GM21529 (cell line): Measurements from ENCODE around the gene DPY19L1.
"Not testable (repeated sequence)": the region's sequence is repeated elsewhere in the genome, so short reads cannot be mapped to it uniquely, and the experiment has no call there.

Source experiments
- ATAC-seq: cut with Tn5 transposase; IDR thresholded peaks from one replicate; pipeline ENCODE4 v1.9.1; 2021; ENCODE audit not compliant: unreplicated experiment

The DPY19L1 gene

DNA sequence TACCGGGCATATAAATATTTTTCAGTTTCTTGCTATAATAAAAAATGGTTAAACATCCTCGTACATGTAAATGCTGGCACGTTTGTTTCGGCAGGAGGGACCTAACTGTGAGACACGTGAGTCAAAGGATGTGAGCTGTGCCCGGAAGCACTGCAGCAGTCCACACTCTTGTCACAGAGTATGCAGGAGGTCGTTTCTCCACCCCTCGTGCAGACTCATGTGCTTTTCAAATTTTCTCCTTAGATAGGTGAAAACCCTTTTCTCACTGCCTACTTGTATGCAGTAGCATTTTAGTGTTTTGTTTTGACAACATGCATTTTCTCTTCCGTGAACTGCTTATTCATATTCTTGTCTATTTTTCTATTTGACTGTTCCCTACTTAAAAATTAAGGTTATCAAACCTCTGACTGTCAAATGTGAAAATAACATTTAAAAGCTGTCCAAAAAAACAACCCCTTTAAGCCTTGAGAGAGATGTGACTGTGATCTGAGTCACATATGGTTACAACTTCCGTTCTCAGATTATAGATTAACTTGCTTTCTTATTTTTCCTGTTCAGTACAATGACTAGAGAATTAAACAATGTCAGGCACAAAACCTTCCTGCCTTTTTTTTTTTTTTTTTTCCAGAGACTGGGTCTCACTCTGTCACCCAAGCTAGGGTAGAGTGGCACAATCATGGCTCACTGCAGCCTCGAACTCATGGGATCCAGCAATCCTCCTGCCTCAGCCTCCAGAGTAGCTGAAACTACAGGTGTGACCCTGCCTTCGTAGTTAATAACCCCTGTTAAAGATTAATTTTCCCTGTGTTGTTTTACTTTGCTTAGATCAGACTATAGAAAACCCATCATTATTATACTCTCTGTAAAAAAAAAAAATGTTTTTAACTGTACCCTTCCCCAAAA, 45.1 kb downstream of the DPY19L1 start:
- ATAC-seq: peak; percentile 79

DNA sequence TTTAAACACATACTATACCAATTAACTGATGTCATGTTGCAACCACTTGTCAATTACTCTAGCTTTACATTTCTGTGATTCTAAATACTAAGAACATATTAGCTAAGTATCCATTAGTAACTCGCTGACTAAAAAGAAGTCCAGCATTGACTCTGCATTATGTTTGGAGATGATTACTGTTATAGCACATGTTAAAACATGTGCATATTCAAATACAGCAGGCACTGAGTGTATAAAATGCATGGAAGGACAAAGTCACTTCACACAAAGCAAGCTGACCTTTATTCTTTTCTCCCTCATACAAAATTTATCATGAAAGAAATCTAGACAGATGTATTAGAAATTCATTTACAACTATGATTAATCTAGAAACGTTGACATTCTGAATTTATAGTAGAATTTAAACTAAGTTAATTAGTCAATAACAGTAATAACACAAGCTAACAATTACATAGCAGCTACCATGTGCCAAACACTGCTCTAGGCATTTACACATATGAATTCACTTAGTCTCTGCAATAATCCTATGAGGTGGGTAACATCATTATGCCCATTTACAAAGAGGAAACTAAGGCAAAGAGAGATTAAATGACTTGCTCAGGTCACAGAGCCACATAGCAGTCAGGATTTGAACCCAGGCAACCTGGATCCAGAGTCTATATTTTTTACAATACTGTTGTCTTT, 48.7 kb downstream of the DPY19L1 start:
- not testable (repeated sequence) for ATAC-seq

DNA sequence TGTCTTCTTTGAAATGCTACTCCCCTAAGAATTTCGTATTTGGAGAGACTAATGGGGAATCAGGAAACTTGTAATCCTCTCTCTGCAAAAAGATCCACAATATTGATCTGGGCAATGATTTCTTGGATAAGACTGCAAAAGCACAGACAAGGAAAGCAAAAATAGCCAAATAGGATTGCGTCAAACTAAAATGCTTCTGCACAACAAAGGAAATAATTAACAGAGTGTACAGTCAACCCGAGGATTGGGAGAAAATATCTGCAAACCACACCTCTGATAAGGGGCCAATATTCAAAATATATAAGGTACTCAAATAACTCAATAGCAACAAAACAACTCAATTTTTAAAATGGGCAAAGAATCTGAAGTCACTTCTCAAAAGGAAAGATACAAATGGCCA, 52.1 kb downstream of the DPY19L1 start:
- not testable (repeated sequence) for ATAC-seq

DNA sequence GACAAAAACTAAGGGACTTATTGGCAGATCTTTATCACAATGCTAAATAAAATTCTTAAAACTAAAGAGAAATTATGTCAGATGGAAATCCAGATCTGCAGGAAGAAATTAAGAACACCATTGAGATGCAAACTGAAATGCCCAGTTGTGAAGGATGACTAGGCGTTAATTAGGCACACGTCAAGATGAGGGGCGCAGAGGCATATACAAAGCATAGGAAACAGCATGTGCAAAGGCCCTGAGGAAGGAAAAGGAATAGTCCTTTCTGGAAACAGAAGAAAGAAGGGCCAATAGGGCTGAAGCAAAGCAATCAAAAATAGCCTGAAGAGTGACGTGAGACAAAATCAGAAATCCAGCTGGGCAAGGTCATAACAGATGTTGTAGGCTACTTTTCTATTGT, 53.1 kb downstream of the DPY19L1 start:
- ATAC-seq: not testable (repeated sequence)

DNA sequence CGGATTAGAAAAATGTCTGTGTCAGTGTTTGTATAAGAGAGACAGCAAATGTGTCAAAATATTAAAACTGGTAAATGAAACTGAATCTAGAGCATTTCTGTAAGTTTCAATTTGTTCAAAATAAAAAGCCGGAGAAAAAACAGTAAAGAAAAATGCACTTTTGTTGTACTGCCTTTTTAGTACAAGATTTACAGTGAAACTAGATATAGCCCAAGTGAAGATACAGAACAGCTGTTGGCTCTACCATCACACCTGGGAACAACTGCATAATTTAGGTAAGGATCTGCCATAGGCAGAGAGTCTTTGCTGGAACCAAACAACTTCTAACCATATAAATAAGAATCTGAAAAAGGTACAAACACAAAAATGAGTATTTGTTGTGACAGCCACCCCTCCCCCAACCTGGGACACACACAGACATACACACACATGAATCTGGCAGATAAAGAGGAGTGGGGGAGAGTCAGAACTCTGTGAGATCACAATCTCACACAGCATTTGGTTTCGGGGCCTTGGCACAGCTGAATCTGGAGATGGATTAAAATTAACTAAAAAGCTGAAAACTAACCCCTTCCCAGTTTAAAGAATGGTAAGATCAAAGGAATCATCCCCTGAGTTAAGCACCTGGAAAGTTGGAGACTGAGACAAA, 54.8 kb downstream of the DPY19L1 start:
- ATAC-seq: peak; percentile 68

DNA sequence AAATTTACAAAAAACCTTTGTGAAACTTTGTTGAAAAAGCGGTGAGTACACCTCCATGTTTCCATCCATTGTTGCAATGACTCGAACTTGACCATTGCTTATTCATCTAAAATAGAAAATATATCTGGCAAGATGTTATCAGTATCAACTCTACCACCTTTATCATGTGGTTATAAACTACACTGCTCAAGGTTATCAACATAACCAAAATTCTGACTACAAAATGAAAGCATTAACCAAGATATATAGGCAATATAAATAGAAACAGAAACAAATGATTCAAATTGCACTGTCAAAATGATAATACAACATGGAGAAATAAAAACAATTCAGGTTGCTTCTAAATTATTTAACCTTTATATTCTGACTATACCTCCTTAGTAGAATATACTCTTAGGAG, 58.2 kb downstream of the DPY19L1 start:
- not testable (repeated sequence) for ATAC-seq

DNA sequence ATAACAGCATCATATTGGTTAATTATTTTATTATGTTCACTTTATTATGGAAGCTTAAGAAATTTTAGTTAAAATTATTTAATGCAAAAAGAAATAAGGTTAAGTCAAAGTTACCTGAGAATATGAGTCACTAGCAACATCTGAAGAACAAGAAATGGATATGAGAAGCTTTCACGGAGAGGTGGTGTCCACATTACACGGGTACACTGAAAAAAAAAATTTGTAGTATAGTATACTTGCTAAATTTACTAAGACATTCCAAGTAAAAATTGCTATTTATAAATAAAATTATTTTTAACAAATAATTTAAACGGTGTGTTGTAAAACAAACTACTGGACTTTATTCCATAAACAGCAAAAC, 63.9 kb downstream of the DPY19L1 start:
- ATAC-seq: no peak

DNA sequence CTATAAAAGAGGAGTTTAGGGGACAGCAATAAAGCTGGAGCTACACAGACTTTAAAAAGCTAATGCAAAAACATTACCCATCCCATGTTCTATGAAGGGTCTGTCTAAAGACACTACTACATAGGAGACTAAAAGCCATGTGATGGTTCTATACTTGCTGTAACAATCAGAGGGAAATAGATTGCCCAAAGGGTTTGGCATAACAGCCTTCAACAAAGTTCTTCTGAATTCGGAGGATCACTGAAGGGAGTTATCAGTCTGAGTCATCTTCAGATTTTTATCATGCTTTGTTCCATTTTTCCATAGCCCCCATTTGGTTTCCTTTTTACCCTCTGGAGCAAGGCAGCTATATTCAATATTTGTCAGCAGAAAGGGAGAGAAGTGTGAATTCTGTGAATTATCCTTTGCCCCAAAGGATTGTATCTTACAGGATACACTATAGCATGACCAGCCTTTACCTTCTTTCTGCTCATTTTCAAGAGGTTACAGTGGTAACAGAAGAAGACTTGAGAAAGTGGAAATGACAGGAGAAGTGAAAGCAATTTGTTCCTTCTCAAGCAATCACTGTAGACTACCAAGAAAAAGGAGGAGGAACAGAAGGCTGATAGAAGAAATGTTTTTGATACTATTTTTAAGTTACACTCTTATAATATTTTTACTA, 64.4 kb downstream of the DPY19L1 start:
- ATAC-seq: peak; percentile 86

DNA sequence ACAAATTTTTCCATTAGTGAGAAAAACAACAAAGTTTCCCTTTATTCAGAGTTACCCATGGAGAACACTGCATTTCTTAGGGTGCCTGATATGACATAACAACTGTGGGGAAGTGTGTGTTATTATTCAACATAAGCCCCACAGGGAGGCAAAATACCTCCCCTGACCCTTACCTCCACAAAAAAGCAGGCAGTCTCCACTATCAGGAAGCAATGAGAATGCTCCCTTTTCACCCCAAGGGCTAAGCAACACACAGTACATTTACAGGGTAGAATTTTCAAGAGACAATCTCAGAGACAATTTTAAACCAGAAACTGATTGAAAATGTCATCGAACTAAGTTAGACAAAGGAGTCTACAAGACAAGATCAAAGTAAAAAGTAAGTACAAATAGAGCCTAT, 69.5 kb downstream of the DPY19L1 start:
- ATAC-seq: not testable (repeated sequence)

DNA sequence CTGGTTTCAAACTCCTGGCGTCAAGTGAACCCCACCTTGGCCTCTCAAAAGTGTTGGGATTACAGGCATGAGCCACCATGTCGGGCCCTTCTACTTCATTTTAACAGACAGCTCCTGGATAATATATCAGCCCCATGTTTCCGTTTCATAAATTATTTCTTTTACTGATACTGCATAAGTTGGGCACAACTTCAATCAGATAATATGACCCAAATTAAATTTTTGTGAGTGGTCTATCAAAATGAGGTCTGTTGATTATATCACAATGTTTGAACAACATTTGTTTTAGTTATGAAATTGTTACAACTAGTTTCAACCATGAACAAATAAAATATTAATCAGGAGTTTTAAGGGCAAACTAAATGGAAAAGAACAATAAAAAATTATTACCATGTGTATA, 70.8 kb downstream of the DPY19L1 start:
- not testable (repeated sequence) for ATAC-seq

DNA sequence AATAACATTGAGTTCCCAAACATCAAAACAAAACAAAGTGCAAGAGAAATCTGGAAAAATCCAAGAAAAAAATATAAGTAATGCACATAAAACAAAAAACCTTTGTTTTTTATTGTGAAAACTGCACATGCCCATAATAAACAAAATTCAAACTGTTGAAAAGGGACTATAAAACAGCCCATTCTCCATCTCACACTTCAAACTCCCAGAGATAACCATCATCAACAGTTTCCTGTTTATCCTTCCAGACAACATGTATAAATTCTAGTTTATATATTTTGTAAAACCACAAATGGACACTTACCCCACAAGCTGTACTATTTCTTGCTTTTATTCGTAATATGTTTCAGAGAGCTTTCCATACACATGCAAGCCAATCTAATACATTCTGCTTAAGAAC, 79.3 kb downstream of the DPY19L1 start:
- ATAC-seq: no peak

DNA sequence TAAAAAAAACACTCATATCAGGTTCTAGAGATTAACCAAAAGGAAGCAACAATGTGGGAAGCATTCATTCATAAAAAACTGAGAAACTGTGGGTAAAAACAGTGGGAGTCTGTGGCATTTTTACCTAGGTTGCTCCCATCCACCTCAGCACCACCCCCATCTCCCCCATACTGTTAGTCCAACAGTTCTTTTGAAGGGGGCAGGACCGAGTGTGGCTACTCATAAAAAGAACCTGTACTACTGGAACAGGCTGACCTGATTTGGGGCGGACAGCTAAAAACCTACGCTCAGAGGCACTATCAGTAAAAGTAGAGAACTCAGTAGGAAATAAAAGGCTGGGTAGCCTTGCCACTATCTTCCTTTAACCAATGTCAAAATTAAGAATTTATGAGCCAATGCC, 84.5 kb downstream of the DPY19L1 start:
- no peak for ATAC-seq

DNA sequence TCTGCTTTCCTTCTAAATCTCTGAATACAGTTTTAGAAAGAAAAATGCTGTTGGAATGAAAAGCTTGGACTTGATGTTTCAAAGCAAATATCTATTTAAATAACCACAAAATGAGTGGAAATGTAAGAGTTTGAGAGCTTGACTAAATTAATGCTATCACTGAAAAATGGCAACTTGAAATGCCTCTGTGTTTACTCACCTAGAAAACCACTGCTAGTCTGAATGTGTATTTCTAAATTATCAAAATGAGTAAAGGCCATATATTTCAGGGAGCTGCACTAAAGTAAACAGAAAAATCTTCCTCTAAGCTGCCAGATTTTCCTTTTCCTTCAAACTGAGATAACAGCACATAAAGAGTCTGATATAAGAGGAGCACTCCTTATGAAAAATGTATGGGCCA, 87.9 kb downstream of the DPY19L1 start:
- ATAC-seq: no peak

DNA sequence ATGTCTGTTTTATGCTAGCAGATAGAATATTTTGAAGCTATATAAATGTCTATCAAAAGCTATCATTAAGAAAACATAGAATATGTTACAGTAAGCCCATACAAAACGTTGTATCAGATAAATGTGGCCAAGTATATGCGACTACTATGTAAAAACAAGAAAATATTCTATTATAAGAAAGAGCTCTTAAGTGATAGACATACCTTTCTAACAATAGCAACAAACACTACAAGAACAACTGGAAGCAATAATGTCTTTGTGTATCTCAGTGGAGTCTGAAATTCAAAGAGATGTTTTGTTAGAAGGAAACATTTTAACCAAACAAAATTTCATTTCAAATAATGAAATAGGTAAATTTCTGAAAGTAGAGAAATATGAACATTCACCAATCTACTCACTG, 89.9 kb downstream of the DPY19L1 start:
- not testable (repeated sequence) for ATAC-seq

DNA sequence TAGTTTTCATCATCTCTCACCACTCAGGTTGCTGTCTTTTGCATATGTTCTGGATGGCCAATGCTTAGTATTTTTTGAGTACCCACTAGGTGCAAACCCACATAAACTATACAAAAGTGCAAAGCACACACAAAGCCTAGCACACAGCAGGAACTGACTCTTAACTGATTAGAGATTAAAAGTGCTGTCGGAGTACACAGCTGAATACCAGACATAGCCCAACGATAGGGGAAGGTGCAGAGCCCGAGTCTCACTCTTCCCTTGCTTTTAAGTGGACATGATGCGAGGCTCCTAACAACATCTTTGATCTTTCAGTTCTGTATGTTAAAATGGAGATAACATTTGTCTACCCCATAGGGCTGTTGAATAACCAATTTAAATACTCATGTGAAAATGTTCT, 90.8 kb downstream of the DPY19L1 start:
- no peak for ATAC-seq

DNA sequence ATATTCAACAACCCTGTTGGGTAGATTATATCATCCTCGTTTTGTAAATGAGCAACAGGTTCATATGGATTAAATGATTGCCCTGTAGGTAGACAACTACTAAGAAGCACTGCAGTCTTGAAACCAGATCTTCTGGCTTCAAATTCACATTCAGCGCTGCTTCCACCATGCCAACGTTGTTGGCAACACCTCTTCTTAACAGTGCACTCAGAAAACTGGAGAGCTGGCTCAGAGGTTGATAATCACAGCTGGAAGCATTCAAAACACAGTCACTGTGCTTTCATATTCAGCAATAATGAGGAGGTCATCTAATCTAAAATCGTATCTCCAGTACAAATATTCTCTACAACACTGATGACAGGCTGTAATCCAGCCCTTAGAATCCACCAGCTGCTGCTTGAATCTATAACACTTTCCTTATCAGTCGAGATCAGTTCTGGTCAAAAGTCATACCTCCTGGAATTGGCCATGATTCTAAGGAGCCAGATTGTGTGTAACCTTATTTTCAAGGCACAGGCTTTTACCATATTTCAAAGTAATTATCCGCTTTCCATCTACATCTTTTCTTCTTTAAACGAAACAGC, 91.3 kb downstream of the DPY19L1 start:
- ATAC-seq: not testable (repeated sequence)

DNA sequence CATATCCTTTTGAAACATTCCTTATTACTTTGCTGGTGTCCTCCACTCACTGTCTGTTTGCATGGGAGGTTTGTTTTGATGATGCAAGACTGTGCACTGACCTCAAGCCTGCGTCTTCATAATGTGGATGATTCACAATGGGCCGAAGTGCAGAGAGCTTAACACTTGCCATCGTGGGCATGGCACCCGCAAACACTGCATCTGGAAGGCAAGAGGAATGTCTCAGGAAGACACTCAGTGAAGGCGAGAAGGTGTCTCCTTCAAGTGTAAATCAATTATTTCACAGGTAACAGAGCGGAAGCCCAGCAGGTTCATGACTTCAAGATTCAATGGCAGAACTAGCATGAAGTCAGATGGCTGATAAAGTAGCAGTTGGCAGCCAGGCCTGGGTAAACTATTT, 98.1 kb downstream of the DPY19L1 start:
- ATAC-seq: no peak

DNA sequence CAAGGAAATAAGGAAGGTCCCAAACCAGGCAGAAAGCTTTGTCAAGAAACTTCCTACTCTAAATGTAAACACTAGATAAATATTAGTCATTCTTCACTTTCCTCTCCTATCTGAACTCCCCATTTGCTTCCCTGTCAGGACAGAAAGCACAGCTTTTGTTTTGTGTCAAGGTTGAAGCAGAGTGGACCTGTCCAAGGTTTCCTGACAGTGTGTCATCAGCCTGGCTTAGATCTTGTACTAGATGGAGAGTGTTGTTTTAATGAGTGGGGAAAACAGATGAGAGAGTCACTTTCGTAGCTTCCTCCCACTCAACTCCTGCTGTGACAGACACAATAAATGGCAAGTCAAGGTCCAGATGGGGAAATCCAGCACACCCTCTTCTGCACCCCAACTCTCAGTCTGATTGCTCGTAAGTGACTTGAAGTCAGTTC, 101.5 kb downstream of the DPY19L1 start:
- ATAC-seq: peak; percentile 67

DNA sequence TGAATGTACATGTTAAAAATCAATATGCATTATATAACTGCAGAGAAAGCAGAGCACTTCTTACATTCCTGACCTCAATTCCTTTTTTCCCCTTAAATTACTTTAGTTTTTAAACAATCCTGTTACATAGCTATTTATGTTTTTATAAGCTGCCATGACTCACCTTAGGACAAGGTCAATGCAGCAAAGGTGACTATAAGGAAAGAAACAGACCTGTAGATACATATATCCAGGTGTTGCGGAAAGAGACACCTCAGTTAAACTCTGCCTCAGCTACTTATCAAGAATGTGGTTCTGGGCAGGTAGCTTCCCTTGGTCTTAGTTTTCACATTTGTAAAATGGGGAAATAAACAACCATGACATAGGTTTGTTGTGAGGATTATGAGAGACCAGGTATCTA, 105.5 kb downstream of the DPY19L1 start:
- ATAC-seq: no peak

DNA sequence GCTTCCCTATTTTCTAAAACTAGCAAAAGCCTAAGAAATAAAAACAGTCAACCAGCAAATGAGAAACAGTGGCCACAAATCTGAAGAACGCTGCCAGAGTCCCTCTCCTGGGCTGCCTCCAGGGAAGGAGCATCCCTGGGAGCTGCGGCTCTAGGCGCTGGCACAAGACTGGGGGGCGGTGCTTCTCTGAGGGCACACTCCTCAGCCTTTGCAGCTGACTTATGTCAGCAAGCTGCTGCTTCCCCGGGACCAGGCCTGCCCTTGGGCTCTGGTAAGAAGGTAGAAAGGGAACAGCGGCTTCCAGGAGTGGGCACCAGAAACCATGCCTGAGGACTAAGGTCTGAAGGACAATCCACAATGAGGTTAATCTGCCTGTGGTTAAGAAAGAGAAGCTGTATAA, 107.5 kb downstream of the DPY19L1 start:
- not testable (repeated sequence) for ATAC-seq

DNA sequence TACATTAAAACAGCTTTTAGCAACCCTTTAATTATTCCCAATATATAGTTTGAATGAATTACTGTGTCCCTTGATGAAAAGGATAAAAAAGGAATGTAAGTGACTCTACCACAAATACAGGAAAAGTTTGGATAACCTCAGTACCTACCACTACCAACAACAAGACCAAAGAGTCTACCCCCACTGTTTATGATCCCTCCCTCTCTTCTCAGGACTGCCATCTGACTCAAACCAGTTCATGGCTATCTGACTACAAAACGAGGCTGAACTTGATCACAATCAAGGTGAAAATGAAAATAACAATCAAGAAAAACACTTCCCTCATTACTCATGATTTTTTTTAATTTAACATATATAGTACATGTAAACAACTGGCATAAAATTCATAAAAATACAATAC, 108.7 kb downstream of the DPY19L1 start:
- ATAC-seq: no peak
